ENCODE data around the gene FABP7. TPM values are rescaled to one million over a fixed set of nuclear protein-coding genes. Genes with fewer than 3 reads are reported as not detected.

FABP7 gene
- total RNA-seq: not detected

- no peak within 1 kb of the TSS for H3K4me3 ChIP-seq
- TF ChIP-seq, protein P1, sequence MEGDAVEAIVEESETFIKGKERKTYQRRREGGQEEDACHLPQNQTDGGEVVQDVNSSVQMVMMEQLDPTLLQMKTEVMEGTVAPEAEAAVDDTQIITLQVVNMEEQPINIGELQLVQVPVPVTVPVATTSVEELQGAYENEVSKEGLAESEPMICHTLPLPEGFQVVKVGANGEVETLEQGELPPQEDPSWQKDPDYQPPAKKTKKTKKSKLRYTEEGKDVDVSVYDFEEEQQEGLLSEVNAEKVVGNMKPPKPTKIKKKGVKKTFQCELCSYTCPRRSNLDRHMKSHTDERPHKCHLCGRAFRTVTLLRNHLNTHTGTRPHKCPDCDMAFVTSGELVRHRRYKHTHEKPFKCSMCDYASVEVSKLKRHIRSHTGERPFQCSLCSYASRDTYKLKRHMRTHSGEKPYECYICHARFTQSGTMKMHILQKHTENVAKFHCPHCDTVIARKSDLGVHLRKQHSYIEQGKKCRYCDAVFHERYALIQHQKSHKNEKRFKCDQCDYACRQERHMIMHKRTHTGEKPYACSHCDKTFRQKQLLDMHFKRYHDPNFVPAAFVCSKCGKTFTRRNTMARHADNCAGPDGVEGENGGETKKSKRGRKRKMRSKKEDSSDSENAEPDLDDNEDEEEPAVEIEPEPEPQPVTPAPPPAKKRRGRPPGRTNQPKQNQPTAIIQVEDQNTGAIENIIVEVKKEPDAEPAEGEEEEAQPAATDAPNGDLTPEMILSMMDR (IDR thresholded peaks at IDR 0.05): no peak
- no peaks in the 10 kb centered on the region for H3K36me3 ChIP-seq
- no peaks in the 10 kb centered on the region for H3K4me1 ChIP-seq (ENCODE audit: control insufficient read depth in 1 of 2, low read depth in 2 of 2)
- no peak for DNase-seq (ENCODE audit: low spot score)
- H3K9me3 ChIP-seq: no peaks in the 10 kb centered on the region
- H3K27ac ChIP-seq: no peak within 1 kb of the TSS
- no peak for ATAC-seq (ENCODE audit: insufficient number of reproducible peaks, low FRiP score, low read depth)
- H3K27me3 ChIP-seq (replicated peaks; ENCODE audit: insufficient read depth): no peaks in the 10 kb centered on the region
Observed at GRCh38 chr6:122779667-122780066, at the start of gene FABP7. TSS of gene FABP7 (plus strand) at chr6:122779716. CDS start at chr6:122779795, 79 bp downstream.

GRCh38 chr6:122730334-122730733 is 49.2 kb upstream of the FABP7 start:
- no peaks in the 10 kb centered on the region for H3K27me3 ChIP-seq (replicated peaks; ENCODE audit: insufficient read depth)
- H3K9me3 ChIP-seq: no peaks in the 10 kb centered on the region
- no peak overlapping the region for H3K4me3 ChIP-seq
- TF ChIP-seq, protein P1 (IDR thresholded peaks at IDR 0.05): no peak
- no peaks in the 10 kb centered on the region for H3K36me3 ChIP-seq
- H3K27ac ChIP-seq: no peak overlapping the region
- no peaks in the 10 kb centered on the region for H3K4me1 ChIP-seq (ENCODE audit: control insufficient read depth in 1 of 2, low read depth in 2 of 2)
- ATAC-seq (ENCODE audit: insufficient number of reproducible peaks, low FRiP score, low read depth): no peak
- no peak for DNase-seq (ENCODE audit: low spot score)

DNA sequence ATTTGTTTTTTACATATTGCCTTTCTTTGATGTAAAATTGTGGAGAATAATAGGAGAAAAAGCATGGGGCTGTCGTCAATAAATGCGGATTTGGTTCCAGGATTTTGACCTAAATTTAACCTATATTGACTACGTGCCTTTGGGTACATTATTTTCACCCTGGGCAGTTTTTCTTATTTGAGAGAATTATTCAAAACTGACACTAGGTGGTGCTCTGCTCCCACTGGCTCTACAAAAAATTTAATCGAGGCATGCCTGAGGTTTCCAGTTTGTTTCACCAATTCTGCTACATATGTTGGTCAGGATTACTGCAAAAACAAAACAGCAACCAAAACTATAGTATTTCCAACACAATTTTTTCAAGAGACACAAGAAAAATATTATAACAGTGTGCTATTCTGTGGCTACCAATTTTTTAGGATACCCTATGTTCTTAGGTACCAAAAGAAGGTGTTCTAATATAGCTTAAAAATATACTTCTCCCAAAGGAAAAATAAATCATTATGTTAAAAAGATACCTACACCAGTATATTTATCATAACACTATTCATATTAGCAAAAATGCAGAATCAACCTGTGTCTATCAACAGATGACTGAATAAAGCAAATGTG is 48.6 kb upstream of the FABP7 start:
- TF ChIP-seq, protein P1 (IDR thresholded peaks at IDR 0.05): peak; percentile 66
- Histone ChIP-seq H3K4me3 (no peak overlapping the region), H3K27ac (no peak overlapping the region), H3K27me3 (replicated peaks; ENCODE audit: insufficient read depth) (no peaks in the 10 kb centered on the region), H3K36me3 (no peaks in the 10 kb centered on the region), H3K9me3 (no peaks in the 10 kb centered on the region), H3K4me1 (ENCODE audit: control insufficient read depth in 1 of 2, low read depth in 2 of 2) (no peaks in the 10 kb centered on the region)
- no peak for ATAC-seq (ENCODE audit: insufficient number of reproducible peaks, low FRiP score, low read depth)
- DNase-seq (ENCODE audit: low spot score): no peak

DNA sequence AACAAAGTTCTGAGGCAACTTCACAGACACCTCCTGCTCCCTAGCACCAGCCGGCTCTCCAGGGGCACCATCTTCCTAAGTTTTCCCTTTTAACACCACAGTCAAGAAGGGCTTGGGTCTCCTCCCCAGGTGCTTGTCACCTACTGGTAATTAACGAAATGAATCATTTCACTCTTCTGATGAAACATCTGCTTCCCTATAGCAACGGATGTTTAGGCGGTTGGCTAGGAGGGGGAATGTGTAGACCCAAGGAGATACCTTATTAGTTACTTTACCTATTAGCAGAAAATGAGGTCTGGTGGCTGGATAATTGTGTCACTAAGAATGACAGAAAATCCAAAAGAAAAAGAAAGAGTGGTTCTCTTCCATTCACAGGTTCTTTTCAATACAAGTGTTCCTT is 46.3 kb upstream of the FABP7 start:
- TF ChIP-seq, protein P1 (IDR thresholded peaks at IDR 0.05): no peak
- Histone ChIP-seq H3K9me3 (no peaks in the 10 kb centered on the region), H3K27ac (no peak overlapping the region)

GRCh38 chr6:122734529-122735395 is 44.8 kb upstream of the FABP7 start:
- H3K4me3 ChIP-seq: no peak overlapping the region
- H3K27ac ChIP-seq: no peak overlapping the region
- no peaks in the 10 kb centered on the region for H3K36me3 ChIP-seq
- ATAC-seq (ENCODE audit: insufficient number of reproducible peaks, low FRiP score, low read depth) (no peak), DNase-seq (ENCODE audit: low spot score) (no peak)
- no peaks in the 10 kb centered on the region for H3K27me3 ChIP-seq (replicated peaks; ENCODE audit: insufficient read depth)
- no peaks in the 10 kb centered on the region for H3K9me3 ChIP-seq
- TF ChIP-seq, protein P1 (IDR thresholded peaks at IDR 0.05): no peak
- no peaks in the 10 kb centered on the region for H3K4me1 ChIP-seq (ENCODE audit: control insufficient read depth in 1 of 2, low read depth in 2 of 2)

More for the DNA sequence above, 46.3 kb upstream of the FABP7 start:
- no peak for DNase-seq (ENCODE audit: low spot score)
- no peak for ATAC-seq (ENCODE audit: insufficient number of reproducible peaks, low FRiP score, low read depth)
- no peaks in the 10 kb centered on the region for H3K4me1 ChIP-seq (ENCODE audit: control insufficient read depth in 1 of 2, low read depth in 2 of 2)
- no peaks in the 10 kb centered on the region for H3K36me3 ChIP-seq
- H3K4me3 ChIP-seq: no peak overlapping the region
- no peaks in the 10 kb centered on the region for H3K27me3 ChIP-seq (replicated peaks; ENCODE audit: insufficient read depth)

Measured in thoracic aorta (tissue), 2 donors.